ENCODE results near the gene ARMH3.
A peak's percentile ranks its signal among the peaks of the same experiment; 100 is the strongest.
"Not testable (repeated sequence)": the region's sequence is repeated elsewhere in the genome, so short reads cannot be mapped to it uniquely, and the experiment has no call there.

ARMH3 gene

DNA sequence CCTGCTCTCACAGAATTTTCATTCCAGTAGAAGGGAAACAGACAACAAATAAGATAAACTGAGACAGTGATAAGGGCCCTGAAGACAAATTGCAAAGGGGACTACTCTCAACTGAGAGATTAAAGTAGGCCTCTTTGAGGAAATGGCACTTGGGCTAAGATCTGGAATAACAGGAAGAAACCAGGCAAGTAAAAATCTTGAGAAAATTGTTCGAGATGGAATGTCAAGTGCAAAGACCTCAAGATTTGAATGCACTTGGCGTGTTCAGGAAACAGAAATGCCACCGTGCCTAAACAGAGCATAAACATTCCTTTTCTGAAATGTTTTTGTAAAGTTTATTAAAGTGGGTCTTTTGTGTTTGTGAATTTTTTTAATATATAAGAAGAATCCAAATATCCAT is 10.7 kb downstream of the ARMH3 start:
- DNase-seq (ENCODE audit: low read depth), result no peak

DNA sequence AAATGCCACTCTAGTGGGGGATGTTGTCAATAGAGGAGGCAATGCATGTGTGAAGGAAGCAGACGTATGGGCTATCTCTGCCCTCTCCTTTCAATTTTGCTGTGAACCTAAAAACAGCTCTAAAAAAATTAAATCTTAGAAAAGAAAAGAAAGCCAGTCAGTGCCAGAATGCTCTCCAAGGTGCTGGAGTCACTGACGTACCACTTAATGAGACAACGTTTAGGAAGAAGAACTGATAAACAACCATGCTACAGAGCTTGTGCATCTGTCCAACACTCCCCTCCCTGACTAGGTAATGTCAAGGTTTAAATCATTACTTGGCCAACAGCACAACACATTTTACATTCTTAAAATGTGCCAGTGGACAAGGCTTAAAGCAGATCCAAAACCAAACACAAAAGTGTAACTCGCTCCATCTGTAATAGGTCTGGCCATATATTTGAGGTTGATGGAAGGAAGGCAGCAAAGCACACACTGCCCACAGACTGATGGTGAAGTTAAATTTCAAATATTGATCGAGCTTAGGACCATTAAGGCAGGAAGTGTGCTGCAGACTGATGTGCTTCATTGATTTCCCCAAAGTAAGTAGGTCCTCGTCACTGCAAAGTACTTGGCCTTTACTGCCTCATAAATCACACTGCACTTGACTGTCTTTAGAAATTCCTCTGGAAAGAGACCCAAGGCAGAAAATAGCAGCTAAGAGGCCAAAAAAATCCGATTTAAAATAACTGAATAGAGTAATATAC is 15.5 kb downstream of the ARMH3 start:
- no peak for DNase-seq (ENCODE audit: low read depth)

DNA sequence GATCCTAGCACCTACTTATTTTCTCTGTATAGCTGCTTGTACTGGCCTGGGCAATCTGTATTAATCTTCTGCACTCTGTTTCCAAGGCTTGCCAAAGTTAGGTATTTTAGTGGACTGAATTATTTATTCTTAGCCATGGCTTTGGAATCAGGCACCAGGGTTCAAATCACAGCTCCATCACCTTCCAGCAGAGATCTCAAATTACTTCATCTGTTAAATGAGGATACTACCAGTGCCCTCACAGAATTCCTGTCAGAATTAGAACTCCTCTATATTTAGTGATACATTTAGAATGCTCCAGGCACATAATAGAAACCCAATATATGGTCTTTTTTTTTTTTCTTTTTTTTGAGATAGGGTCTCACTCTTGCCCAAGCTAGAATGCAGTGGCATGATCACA is 17.6 kb downstream of the ARMH3 start:
- no peak for DNase-seq (ENCODE audit: low read depth)

DNA sequence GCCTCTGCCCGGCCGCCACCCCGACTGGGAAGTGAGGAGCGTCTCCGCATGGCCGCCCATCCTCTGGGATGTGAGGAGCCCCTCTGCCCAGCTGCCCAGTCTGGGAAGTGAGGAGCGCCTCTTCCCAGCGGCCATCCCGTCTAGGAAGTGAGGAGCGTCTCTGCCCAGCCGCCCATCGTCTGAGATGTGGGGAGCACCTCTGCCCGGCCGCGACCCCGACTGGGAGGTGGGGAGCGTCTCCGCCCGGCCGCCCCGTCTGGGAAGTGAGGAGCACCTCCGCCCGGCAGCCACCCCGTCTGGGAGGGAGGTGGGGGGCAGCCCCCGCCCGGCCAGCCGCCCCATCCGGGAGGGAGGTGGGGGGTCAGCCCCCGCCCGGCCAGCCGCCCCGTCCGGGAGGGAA is 20.2 kb downstream of the ARMH3 start:
- not testable (repeated sequence) for DNase-seq (ENCODE audit: low read depth)

DNA sequence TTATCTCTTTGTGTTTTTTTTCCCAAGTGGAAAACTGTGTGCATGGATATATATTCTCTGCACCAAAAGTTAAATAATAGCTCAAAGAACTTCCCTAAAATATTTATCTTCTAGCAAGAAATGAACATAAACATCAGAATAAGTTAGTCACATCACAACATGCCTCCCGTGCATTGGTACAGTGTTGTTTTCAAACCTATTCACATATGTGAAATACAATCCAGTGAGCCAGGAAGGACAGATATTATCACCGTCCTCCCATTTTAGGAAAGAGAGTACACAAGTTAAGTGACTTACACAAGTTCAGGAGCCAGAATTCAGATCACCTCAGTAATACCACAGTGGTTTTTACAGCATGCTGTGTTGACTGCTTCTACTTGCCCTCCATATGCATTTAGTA is 22.2 kb downstream of the ARMH3 start:
- no peak for DNase-seq (ENCODE audit: low read depth)

DNA sequence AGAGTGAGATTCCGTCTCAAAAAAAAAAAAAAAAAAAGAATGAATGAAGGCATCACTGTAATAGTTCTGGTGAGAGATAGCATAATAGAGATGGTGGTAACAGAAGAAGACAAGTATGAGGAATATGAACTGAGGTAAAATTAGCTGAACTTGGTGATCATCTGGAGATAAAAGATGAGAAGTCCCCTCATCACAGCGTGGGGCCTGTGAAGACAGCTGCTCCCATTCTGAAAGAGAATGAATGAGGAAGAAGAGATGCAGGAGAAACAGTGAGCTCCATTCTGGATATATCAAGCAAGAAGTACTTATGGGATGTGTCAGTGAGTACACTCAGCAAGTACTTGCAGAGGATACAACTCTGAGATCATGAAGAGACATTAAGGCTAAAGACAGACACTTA is 28.7 kb downstream of the ARMH3 start:
- DNase-seq (ENCODE audit: low read depth), result no peak

DNA sequence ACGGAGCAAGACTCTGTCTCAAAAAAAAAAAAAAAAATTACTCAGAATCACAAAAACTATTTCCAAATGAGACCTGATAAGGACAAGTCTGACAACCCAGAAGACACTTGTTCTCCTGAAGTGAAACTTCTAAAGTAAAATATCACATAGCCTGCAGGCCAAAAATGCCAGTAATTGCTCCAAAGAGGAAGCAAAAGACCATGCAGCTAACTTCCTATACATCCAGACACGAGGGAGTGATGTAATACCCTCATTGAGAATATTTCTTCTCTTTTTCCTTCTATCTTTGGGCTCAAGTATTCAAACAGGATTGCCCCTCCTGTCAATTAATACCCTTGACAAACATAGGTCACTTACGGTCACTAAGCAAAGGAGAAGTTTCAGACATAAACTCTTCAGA is 31.2 kb downstream of the ARMH3 start:
- DNase-seq (ENCODE audit: low read depth), result no peak

DNA sequence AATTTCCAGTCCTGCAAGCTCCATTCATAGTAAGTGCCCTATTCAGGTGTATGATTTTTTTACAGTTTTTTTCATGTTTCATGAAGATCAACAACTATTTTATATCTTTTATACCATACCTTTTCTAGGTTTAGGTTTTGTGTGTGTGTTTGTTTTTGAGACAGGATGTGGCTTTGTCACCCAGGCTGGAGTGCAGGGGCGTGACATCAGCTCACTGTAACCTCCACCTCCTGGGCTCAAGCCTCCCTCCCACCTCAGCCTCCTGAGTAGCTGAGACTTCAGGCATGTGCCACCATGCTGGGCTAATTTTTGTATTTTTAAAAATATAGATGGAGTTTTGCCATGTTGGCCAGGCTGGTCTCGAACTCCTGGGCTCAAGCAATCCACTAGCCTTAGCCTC is 35.0 kb downstream of the ARMH3 start:
- DNase-seq (ENCODE audit: low read depth), result no peak

DNA sequence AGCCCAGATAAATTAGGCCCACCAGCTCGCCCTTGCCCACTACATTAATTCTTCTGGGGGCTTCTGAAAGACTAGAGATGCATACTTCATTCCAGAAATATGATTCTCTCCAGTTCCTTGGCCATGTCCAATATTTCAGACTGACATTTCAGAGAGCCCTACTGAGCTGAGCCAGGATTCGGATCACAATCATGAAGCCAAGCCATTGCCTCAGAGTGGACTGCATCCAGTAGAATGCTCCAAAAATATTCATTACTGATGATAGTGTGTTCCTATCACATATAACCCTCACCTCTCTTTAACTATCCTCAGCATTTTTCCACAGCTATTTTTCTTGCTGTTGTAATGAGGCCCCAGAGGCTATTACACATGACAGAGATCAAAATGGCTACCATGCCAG is 38.7 kb downstream of the ARMH3 start:
- no peak for DNase-seq (ENCODE audit: low read depth)

DNA sequence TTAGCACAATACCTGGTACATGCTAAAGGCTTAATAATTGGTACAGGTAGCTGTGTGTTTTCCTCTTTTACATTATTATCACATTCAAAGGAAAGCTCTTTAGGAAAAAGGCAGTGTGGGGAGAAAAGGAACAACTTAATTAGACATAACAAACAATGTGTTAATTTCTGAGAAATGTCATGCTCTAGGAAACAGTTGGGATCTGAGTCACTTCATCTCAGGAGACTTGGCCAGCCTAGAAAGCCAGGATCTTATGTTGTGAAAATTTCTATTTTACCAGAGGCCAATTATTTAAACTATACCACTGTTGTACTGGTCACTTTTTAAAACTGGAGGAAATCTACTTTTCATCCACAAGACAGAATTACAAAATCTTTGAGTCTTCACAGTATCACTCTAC is 39.6 kb downstream of the ARMH3 start:
- no peak for DNase-seq (ENCODE audit: low read depth)

DNA sequence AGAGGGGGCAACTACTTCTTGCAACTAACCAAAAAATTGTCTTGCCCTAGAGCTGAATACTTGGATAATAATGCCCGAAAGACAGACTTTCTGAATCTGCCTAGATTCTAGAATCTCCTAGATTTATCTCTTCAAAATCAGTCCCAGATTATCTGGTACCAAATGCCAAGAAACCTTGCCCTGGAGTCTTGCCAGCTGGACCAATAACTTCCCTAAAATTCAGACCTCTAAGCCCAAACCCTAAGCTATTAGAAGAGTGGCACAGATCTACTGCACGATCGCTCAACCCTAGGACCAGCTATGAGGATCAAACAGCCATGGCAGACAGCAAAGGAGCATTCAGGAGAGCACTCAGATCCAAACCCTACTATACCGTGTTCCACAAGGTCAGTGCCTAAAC is 45.0 kb downstream of the ARMH3 start:
- no peak for DNase-seq (ENCODE audit: low read depth)

DNA sequence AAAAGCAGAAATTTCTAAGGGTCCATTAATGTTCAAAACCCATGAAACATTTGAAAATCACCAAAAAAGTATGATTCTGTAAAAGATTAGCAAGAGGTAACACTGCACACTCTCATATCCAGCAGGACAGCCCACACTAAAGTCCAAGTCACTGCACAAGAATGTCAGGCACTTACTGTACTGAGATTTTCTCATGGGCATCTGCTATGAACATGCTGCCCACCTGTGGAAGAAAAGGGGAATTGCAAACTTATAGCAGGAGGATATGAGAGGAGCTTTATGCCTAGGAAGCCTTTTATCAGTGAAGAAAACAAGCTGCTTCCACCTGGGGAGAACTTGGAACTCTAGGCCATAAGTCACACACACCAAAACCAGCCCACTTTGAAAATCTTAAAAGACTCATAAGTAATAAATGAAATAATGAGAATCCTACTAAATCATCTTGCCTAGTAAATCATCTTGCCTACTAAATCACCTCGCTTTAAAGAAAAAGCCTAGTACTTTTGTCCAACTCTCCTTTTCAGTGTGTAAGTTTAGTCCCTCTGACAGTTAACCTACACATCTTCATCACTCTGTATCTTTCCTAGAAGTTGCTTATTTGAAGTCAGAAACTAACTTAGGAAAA is 46.1 kb downstream of the ARMH3 start:
- DNase-seq (ENCODE audit: low read depth), result peak; percentile 4

DNA sequence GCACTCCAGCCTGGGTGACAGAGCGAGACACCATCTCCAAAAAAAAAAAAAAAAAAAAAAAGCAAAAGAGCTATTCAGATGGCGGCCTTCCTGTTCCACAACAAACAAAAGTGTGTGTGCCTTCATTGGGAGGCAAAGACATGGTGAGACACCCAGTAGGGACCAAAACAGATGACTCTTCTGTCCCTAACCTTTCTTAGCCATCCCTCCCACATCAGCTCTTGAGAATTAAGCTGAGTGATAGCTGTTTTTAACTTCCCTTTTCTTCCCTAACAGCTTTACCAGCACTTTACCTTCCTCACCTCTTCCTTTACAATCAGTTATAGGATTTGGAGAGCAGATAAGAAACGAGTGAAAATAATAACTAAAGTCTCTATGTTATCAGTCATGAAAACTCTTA is 48.2 kb downstream of the ARMH3 start:
- DNase-seq (ENCODE audit: low read depth), result no peak

DNA sequence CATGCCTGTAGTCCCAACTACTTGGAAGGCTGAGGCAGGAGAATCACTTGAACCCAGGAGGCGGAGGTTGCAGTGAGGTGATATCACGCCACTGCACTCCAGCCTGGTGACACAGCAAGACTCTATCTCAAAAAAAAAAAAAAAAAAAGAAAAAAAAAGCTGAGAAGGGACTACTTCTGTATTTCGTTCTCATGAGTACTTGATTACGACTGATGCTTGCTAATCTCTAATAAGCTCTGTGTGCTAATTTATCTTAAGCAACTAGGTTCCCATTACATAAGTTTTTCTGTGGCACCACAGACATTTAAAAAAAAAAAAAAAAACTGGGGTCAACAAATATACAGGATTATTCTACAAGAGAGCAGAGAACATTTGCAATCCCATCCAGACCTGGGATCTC is 48.9 kb downstream of the ARMH3 start:
- not testable (repeated sequence) for DNase-seq (ENCODE audit: low read depth)

DNA sequence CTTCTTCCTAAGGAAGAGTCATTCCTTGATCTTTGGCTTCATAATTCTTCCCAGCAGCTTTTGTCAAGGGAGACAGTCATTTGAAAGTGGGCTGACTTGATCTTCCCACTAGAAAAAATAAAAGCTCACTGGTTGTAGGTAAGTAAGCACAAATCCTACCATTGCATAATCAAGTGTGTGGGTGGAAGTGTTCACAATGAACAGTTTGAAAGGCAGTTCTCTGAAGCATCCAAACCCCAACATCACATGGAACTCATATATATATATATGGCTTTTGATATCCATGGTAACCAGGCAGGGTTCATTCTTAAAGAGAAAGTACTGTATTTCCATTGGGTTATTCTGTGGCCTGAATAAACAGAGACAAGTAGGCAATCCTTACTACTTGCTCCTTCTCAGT is 51.6 kb downstream of the ARMH3 start:
- DNase-seq (ENCODE audit: low read depth), result no peak

DNA sequence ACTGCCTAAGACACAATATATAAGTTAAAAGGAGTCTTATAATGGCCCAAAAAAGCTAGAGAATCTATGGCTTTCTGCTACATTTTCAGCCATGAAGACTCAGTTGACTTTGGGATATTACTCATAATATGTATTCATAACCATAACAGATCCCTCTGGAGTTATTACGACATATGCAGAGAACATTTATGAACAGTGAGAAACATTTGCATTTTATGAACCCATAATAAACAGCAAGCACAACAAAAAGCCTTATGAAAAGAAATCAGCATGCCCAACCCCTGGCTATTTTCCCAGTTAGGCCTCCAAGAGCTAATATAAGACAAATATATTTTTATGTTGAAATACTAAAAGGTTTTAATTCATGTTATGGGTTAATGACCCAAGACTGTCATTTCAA is 52.4 kb downstream of the ARMH3 start:
- no peak for DNase-seq (ENCODE audit: low read depth)

DNA sequence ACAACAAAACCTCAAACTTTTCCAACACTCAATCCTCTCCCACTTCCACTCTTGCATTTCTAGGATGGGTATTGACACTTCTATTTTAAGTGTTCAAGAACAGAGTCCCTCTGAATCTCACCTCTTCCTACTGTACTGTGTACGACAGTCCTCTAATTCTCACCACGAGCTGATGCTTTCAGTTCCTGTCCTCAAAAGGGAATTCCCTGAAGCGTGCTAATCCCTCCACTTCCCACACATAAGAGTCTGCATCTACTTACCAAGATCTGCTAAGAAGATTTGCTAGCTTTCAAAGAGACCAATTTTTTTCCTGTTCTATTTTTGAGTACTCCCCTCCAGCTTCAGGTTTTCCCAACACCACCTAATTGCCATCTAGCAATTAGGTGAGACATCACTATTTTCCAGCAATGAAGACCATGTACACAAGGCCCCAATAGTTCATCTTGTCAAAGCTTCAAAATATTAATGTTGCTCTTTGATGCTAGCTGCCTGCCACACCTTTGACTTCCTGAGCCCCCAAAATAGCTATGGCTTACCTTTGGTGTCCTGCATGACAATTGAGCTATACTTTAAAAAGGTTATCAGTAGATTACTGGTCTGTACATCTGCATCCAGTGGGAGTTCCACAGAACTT is 54.4 kb downstream of the ARMH3 start:
- DNase-seq (ENCODE audit: low read depth), result no peak

DNA sequence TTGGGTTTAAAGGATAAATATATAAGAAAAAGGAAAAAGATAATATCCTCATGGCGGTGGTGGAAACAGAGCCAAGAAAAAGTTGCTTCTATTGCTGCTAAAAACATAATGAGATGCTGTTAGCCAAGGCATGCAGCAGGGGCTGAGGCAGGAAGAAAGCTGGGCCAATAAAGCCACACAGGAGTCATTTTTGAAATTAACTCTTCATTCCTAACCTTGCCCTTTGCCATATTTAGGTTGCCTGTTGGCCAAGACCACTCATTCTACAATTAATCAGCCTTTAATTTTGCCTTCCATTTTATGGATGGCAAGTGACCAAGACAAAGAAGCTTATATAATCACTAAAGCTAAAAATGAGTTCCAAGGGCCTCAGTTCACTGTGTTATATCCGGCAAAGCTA is 58.2 kb downstream of the ARMH3 start:
- DNase-seq (ENCODE audit: low read depth), result no peak

DNA sequence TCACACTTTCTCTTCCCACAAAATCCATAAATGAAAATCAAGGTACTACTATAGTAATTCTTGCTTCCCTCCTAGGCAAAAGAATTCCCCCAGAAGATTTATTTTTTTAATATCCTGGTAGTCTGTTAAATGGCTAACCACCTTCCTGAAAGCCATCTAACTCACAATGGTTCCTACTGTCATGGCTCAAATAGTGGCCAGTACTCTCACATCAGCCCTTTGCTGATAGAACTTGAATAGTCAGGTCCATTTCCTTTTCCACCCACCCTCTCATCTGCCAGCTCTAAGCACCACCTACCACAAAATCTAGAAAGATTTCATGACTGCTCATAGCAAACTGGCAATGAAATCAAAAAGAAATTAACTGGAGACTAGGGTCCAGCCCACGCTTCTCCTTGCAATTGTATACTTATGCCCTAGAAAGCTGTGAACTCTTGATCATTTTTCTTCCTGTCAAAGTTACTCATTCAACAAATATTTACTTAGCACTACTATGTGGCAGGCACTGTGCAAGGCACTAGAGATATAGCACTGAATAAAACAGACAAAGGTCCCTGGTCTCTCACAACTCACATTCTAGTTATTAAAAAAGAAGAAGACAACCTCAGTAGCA is 60.4 kb downstream of the ARMH3 start:
- no peak for DNase-seq (ENCODE audit: low read depth)

DNA sequence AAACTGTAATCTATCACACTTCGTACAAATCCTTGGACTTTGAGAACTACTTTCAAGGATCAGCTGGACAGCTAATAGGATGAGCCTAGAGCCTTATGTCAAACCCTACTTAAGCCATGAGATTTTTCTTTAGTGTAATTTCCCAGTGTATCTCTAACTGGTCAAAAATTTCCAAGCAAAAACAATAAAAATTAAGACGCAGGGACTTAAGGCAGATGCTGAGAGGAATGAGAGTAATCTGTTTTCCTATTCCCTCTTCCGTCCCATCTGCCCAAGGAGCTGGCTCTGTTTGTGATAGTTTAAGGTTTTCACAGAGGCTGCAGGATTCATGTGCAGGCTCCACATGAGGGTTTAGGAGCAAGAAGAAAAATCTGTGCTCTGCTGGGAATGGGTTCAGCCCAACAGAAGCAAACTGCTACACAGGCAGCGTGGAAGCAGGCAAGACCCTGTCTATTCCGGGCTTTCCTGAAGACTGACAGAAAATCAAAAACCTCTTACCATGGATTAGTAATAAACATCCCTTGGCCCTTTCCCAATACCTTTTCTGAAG is 62.2 kb downstream of the ARMH3 start:
- no peak for DNase-seq (ENCODE audit: low read depth)

DNA sequence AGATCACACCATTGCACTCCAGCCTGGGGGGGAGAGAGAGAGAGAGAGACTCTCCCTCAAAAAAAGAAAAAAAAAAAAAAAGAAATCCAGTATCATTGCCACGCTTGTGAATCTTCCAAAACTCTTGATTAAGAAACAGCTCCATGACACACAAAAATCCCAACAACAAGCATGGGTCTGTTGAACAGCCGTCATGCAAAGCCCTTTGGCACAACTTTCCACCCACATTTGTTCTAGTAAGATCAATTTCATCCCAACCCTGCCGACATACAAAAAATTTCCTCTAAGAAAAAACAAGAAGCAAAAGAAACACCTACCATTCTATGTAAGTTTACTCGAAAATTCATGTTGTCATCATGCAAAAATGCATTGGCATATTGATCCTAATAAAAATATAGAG is 62.8 kb downstream of the ARMH3 start:
- no peak for DNase-seq (ENCODE audit: low read depth)

DNA sequence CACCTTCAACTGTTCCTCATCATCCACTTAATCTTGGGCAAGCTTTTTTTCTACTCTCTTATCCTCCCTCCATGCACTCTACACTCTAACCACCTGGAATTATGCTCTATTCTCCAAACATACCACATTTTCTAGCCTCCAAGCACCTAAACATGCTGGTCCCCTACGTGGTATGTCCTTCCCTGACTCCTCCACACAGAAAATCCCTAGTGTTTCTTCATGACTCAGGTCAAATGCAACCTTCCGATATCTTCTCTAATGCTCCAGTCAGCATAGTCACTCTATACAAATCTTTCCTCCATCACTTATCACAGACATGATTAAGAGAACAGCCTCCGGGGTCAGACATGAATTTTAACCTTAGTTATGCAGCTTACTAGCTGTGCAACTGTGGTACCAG is 68.8 kb downstream of the ARMH3 start:
- no peak for DNase-seq (ENCODE audit: low read depth)

DNA sequence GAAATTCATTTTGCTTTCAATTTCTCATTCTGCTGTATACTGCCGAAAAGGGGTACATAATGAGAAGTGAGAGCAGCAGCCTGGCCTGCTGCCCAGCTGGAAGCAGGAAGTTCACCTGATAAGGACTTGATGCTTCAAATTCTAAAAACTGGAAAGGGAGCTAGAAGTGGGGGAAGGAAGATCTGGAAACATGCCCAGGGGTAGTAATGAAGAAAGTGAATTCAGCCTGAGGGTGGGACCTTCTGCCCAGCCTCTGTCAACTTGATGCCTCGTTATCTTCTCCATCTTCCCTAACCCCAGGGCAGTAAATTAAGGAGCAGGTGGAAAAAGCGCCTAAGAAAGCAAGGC is 69.4 kb downstream of the ARMH3 start:
- no peak for DNase-seq (ENCODE audit: low read depth)
